Right renal pelvis (tissue), 4 donors: Measurements from ENCODE around the gene PHACTR3. TPM values are rescaled to one million over a fixed set of nuclear protein-coding genes. Genes with fewer than 3 reads are reported as not detected.

Experiments
- DNase-seq, 4 donors: peaks; one replicate each; pipeline ENCODE4 v3.0.0-alpha.2; 2013; ENCODE audit warnings: low read depth in 4 of 4, low spot score in 3 of 4, missing footprints in 1 of 4
- polyA plus RNA-seq, 4 donors: library from polyadenylated mRNA; unstranded; fragments of 120-200 nt; gene quantifications; one replicate each; pipeline ENCODE4 v1.2.1, GENCODE V29; 2013; ENCODE audit not compliant: insufficient read length in 4 of 4

Gene PHACTR3
- polyA plus RNA-seq, 4 donors: 9.7 to 13.9 (median 13.0) TPM

DNA sequence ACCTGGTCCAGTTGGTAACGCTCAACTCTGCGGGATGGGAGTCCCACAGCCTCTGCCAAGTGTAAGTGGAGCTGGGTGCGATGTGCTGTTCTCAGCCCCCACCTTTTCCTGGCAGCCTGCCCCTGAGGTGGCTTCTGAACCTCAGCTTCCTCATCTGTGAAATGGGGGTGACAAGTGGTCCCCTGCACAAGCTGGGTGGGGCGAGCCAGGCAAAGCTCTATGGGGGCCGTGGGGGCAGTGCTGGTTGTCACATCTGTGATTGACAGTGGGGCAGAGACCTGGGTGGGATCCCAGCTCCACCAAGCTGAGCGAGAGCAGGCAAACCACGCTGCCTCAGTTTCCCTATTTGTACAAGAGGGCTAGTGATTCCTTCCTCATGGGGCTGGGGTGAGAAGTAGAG lies 166.5 kb downstream of the PHACTR3 start:
- DNase-seq: no peak

DNA sequence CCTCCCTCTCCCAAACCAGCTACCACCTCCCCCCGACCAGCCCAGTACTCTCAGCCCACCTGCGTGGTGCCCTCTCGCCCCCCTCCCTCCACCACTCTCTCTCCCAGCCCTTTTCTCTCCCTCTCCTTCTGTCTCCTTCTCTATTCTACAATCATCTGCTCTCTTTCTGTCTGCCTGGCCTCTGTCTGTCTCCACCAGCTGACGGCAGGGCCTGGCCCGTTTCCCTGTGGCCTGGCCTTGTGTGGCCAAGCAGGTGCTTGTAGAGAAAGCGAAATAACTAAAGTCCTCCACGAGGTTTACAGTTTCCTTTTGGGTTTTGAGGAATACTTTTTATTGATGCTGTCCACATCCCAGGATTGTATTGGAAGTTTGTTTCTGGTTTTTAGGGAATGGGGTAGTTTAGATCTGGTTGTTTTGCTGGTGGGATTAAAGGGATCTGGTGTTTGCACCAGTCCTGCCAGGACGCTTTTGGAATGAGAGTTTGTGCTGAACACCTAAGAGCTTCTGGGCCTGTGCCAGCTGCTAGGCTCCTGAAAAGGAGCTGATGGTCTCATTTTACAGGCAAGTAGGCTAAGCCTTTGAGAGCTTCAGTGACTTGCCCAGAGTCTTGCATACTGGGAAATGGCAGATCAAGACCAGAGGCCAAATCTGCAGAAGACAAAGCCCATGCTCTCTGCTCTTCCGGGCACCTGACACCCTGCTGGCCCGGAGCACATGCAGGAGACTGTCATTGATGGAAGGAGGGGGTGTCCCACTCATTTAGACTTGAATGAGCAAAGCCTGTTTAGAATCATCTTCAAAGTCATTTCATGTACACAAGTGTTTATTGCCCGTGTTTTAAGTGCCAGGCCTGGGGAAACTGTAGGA lies 167.4 kb downstream of the PHACTR3 start:
- no peak for DNase-seq

DNA sequence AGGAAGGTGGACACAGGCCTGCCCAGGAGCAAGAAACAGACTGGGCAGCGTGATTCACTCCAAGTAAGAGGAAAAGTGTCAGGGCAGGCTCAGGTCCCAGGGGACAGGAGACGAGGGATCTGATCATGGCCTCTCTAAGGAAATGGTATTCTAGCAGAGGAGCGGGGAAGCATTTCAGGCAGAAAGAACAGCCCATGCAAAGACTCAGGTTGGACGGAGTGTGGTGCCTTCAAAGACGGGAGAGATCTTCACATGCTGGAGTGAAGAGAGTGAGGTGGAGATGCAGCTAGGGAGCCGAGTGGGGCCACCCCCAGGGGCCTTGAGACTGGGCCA lies 168.0 kb downstream of the PHACTR3 start:
- DNase-seq: no peak

DNA sequence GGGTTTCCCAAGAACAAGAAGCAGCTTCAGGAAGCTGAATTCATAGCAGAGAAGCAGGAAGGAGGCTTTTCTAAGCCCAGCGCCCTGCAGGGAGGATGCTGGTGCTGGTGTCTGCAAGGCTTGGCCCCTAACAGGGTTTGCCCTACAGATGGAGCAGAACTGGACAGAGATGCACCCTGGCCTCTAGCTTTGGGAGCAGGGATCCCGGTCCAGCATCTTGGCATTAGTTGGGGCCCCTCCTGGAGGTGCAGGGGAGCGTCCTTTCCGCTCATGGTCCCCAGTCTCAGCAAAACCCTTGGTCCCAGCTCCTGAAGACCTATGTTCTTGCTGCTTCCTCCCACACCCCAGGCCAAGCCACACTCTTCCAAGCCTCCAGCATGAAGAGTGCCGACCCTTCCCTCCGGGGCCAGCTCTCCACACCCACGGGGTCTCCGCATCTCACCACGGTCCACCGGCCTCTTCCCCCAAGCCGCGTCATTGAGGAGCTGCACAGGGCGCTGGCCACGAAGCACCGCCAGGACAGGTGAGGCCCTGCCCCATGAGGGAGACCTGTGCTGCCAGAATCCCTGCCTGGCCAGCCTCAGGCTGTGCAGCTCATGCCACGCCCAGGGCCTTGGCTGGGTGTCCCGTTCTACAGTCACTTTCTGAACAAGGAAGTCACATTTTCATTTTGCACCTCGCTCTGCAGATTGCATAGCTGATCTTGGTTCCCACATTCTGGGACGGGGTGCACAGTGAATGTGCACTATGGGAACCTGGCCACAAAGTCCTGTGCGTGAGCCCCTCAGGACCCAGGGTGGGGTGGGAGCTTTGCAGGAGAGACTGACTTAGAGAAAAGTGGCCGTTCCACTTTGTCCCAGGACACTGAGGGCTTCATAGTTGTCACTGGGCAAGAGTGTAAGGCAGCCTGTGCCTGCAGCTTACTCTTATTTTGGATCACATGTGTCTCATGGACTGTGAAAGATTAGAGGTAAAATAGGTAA lies 168.9 kb downstream of the PHACTR3 start:
- no peak for DNase-seq

DNA sequence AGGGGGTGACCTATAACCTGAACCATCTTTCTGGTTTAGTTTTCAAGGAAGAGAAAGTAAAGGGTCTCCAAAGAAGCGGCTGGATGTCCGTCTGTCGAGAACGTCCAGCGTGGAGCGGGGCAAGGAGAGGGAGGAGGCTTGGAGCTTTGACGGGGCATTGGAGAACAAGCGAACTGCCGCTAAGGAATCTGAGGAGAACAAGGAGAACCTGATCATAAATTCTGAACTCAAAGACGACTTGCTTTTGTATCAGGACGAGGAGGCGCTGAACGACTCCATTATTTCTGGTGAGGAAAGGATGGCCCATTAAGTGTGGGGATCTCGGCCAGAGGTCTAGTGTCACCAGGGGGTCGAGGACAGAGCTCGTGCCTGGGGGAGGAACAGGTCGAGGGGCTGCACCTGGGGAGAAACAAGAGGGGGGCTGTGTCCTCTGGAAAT lies 169.9 kb downstream of the PHACTR3 start:
- no peak for DNase-seq

DNA sequence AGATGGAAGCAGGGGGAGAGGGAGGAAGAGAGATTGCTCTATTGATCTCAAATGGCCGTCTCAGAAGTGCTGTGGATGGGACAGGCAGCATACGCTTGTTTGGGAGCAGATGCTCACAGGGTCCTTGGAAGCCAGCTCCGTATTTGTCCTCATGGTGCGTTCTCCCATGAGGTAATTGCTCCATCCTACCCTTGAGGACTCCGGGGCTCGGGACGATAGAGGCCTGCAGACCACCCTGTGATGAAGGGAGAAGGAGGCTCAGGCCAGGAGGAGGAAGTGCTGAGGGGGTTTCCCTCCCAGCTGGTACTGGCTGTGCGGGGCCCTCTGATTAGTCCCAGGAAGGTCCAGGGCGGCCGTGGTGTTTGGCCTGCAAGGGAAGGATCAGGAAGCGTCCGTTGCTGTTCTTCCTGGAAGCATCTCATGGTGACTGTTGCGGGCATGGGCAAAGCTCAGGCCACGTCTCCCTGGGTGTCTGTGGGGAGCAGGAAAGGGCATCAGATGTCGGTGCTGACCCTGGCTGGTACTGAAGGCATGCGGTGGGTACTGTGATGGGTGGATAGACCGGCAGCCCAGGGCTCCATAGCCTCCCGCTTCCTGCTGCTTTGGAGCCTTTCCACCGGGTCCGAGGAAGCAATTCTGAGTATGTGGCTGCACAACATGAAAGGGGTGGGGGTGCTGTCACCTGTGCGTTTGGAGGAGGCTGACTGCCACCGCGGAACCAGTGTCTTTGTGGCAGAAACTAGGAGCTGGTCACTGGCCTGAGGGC lies 170.8 kb downstream of the PHACTR3 start:
- no peak for DNase-seq

DNA sequence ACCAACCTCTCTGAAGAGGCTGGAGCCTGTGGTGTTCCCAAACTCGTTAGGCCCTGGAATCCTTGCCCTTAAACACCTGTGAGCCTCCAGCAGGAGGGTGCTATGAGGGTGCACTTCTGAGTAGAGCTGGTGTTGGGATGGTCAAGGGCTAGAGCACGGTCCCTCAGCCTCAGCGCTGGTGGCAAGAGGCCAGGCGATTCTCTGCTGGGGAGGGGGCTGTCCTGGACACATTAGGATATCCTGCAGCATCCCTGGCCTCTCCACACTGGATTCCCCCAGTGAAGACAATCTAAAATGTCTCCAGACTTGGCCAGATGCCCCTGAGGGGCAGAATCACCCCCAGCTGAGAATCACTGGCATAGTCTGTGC lies 171.3 kb downstream of the PHACTR3 start:
- no peak for DNase-seq

DNA sequence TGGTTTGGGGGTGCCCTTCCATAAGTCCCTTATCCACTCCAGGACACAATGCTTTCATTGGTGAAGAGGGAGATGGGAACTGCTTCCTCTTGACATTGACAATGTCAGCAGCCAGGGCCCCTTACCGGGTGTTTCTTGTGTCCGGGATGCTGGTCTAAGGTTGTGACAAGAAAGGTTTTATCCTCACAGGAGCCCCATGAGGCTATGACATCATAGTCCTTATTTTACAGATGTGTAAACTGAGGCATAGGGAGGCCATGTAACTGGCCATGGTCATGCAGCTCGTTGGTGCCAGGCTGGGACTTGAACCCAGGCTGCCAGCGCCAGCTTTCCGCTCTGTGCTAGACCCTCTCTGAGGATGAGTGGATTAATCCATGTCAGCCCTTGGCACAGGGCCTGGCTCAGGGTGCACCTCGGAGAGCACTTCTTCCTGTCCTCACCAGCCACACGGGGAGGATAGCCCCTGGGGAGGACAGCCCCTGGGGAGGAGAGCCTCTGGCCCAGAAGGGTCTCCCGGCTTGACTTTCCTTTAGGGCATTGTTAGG lies 171.8 kb downstream of the PHACTR3 start:
- no peak for DNase-seq

DNA sequence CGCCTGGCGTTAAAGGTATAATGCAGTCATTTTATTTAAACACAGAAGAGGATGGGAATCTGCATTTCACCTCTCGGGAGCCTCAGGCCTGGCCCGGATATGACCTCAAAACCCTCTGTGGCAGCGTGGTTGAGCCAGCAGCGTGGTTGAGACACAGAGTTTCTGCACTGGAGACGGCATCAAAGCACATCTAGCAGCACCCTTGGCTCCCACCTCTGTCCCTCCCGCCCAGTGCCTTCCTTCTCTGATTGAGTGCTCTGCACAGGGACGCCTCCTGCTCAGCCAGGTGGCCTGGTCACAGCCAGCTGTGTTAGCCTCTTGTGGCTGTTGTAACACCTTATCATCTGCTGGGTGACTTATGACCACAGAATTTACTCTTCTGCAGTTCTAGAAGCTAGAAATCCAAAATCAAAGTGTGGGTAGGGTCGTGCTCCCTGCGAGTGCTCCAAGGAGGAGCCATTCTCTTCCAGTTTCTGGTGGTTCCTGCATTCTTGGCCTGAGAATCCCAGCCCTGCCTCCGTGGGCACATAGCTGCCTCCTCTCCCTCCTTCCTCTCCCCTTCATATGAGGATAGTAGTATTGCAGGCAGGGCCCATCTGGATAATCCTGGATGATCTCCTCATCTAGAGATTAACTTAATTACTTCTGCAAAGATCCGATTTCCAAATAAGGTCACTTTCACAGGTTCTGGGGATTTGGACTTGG lies 172.4 kb downstream of the PHACTR3 start:
- DNase-seq: no peak

DNA sequence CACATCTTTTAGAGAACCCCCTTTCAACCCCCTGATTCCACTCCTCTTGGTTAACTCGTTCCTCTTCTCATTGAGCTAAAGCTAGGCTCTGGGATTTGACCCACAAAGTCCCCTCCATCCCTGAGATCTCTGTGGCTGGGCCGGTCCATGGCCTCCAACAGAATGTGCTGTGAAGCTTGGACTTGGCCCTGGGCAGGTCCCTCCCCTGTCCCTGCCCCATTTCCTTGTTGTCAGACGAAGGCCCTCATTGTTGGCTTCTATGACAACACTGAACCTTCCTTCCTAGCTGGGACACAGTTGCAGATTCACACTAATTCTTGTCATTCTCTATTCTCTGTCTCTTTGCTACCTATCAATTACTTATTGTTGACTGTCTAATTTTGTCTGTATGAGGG lies 173.0 kb downstream of the PHACTR3 start:
- no peak for DNase-seq

DNA sequence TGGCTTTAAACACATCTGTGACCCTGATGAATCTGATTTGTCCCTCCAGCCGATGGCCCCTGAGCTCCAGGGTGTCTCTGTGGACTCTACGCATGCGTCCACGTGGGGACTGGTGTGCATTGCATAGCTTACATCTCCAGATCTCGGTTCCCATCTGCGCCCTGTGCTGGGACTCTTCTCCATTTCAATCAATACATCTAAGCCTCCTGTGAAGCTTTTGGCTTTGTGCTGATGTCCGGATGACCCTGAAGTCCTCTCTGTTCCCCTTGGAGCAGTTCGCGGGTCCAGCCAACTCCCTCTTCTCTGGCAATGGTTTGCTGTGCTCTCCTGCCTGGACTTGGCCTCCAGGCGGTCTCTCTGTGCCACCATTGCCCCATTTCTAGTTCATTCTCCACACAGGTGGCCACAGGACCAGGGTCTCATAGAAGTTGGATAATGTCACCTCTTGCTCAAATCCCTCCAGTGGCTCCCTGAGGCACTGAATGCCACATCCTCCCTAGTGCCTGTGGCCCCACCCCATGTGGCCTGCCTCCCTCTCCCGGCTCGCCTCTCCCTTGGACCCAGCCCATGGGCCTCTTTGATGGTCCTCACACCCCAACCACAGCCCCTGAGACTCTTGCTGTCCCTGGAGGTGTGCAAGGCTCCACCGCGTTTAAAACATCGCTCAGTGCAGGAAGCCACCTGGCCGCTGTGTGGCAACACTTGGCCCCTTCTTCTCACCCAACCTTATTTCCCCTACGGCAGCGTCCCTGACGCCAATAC lies 173.7 kb downstream of the PHACTR3 start:
- no peak for DNase-seq

DNA sequence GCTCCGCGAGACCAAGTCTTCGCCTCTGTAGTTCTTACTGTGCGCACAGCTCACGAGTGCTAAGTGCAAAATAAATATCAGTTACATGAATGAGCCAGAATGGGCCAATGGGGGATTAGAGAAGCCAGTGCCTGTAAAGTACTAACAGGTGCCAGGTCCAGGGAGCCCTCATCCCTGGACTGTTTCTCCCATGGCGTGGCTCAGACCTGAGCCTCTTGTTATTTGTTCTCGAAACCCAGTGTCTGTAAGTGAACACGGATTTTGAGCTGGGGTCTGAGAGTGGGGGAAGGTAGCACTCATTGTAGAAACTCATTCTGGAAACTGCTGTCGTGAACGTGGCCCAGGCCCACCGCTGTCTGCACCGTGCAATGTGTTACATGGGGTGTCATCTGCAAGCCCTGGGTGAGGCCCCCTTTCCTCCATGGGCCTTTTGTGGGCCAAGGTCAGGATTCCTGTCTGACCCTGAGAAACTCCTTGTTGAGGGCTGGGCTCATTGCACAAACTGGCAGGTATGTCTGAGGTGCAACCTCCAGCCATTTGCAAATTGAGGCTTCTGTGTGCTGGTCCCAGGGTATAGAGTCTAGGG lies 174.4 kb downstream of the PHACTR3 start:
- no peak for DNase-seq

DNA sequence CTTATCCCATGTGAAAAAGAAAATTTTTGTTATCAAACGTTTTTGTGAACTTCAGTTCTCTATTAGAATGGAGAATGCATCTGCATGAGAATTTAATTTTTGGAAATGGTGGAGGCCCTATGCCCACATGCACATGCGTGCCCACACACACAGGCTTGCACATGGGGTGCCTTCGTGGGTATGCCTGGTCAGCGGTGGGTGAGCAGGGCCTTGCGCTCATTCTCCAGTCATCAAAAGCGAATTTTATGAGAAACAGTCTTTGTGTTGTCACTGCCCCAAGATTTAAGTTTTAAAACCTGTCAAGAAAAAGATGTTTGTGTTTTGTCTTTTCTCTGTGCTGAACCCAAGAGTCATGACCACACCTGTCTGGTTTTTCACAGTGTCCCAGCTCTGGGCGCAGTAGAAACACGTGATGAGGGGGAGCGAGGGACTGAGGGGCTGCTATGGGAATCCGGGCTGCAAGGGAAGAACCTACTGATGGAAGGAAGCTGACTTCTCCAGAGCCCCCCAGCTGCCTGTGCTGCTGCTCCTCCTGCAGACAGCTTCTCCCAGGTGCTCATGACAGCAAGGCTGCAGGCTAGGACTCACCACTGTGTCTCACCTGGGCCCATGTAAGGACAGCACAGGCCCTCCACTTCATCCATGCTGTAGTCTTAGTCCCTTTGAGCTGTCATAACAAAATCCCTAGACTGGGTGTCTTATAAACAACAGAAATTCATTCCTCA lies 175.5 kb downstream of the PHACTR3 start:
- no peak for DNase-seq

DNA sequence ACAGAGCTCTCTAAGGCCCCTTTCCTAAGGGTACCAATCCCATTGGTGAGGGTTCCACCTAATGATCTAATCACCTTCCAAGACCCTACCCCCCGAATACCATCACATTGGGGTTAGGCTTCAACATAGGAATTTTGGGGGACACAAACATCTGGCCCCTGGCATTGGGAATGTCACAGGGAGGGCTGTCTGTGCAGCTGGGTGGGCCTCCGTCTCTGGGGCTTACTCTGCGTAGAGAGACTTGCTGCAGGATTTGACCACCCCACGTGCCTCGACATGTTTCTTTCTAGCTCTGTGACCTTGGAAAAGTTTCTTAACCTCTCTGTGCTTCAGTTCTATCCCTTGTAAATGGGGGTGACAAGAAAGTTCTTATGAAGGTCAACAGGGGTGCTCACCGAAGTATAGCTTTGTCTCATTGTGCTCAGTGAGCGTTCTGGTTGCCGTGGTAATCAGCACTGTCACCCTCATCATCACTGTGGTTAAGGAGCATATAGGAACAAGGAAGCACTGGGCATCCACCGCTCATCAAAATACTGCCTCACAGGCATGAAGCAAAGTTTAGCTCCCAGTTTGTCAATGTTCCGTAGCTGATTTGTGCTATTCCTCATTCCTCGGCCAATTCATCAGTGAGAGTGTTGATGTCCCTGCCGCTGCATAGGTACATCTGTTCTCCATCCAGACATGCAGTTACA lies 176.3 kb downstream of the PHACTR3 start:
- DNase-seq: no peak

DNA sequence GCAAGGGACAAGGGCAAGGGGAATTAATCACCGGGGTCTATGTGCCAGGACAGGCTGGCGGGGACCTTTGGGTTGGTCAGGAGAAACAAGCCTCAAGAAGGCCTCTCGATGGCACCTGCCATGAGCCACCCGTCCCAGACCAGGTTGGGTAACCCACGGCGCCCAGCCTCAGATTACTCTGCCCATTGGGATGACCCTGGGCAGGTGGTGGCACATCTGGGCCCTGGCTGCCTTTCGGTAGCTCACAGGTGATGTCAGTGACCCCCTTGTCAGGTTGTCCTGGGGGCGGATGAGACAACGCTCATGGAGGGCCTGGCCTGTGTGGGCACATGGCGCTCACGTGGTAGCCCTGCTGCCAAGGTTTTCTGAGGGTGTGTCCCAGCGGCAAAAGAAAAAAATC lies 176.9 kb downstream of the PHACTR3 start:
- DNase-seq: no peak

DNA sequence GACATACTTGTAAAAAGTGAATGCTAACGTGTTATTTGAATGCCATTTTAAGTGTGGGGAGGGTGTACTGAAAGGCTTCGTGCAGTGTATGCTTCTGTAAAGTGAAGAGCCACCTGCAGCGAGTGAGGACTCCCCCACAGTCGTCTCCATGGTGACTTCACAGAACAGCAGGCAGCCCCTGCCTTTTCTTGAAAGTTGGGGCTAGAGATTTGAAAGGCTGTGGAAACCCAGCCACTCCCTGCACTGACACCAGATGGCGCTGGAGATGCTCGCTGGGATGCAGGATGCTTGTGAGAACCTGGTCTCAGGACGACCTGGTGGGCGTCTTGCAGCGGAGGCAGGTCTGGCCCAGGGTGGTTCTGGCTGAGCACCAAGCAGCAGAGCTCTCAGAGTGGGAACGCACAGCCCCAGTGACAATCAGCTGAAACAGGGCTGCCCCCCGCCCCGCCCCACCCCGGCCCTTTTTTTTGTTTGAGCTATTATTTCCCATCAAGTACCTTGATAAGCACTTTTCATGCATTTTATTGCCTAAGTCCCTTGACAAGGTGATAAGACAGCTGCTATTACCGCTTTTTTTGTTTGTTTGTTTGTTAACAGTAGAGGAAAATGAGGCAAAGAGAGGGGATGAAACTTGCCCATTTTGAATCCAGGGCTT lies 178.8 kb downstream of the PHACTR3 start:
- DNase-seq: peak; percentile 46 to 55 (median 52)

DNA sequence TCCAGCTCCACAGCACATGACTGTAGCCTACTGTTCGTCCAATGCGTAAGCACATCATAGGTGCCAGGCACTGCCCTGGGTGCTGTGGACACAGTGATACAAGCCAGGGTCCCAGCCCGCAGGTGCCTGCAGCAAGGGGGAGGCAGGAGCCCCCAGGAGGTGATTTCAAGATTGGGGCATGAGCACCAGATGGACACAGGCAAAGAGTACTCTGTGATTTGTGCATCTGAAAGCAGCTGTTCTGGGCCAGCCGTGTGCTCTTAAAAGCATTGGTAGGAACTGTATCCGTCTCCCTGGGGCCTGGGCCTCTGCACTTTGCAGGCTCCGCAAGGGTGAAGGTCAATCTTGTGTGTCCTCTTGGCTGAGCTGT lies 179.3 kb downstream of the PHACTR3 start:
- no peak for DNase-seq
